Measurements from ENCODE around the gene TACR3. TPM values are rescaled to one million over a fixed set of nuclear protein-coding genes. Genes with fewer than 3 reads are reported as not detected.
"Not testable (repeated sequence)": the region's sequence is repeated elsewhere in the genome, so short reads cannot be mapped to it uniquely, and the experiment has no call there.

TACR3 gene
- total RNA-seq, 6 experiments from 2014 or later, result not detected

DNA sequence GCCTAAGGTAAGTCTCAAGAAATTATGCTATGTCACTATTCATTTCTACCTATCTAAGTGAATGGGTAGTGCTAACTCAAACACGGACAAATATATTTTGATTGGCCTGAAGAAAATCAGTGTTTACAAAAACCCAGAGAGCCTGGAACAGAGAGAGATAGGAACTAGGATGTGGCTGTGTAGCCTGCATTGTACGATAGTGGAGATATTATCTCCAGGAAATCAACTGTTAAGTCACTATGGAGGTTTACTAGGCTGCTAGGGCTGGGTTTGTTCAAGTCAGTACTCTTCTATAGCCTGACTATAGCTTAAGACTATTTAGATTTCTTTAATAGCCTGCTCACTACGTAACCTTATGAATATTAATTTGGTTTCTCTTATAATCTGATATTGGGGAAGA lies 127.9 kb downstream of the TACR3 start:
- Mint-ChIP-seq H3K27ac (no peak overlapping the region), H3K27me3 (ENCODE audit: insufficient read depth) (no peaks in the 10 kb centered on the region; the same call in 1 of the 2 replicates), H3K9me3 (no peaks in the 10 kb centered on the region), H3K4me3 (no peak overlapping the region), H3K36me3 (ENCODE audit: low read depth) (no peaks in the 10 kb centered on the region), H3K4me1 (ENCODE audit: low read depth) (no peaks in the 10 kb centered on the region)
- no peak for TF ChIP-seq CTCF (IDR thresholded peaks at IDR 0.05)
- DNase-seq, result no peak

DNA sequence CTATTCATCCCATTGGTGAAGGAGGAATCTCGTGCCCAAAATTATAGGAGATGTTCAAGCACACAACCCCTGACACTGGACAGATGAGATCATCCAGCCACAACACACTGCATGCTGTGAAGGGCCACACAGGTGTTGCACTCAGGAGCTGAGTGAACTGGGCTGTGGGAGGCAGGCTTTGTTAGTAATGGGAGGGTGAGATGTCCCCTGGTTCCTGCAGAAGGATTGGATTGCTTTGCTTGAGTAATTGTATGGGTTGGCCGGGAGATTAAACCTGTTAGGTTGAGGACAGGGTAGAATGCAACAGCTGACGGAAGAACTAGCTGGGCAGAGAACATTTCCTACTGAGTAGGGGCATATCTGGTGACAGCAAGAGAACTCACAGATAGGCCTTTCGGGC lies 152.2 kb downstream of the TACR3 start:
- no peaks in the 10 kb centered on the region for H3K27me3 Mint-ChIP-seq (ENCODE audit: insufficient read depth)
- no peaks in the 10 kb centered on the region for H3K4me1 Mint-ChIP-seq (ENCODE audit: low read depth)
- no peak for TF ChIP-seq CTCF (IDR thresholded peaks at IDR 0.05)
- DNase-seq, result no peak
- no peaks in the 10 kb centered on the region; the same call in 1 of the 2 replicates for H3K9me3 Mint-ChIP-seq
- H3K36me3 Mint-ChIP-seq (ENCODE audit: low read depth), result no peaks in the 10 kb centered on the region
- H3K4me3 Mint-ChIP-seq, result no peak overlapping the region
- H3K27ac Mint-ChIP-seq, result no peak overlapping the region

GRCh38 chr4:103559178-103559577 lies 160.6 kb downstream of the TACR3 start:
- peaks cover 20% of the 10 kb centered on the region; the same call in 1 of the 2 replicates for H3K4me1 Mint-ChIP-seq (ENCODE audit: low read depth)
- H3K27ac Mint-ChIP-seq; H3K27me3 Mint-ChIP-seq (ENCODE audit: insufficient read depth); H3K9me3 Mint-ChIP-seq; DNase-seq; H3K36me3 Mint-ChIP-seq (ENCODE audit: low read depth); H3K4me3 Mint-ChIP-seq: not testable (repeated sequence)
